Panc1 (cell line): ENCODE measurements around the gene CDK5RAP2. TPM values are rescaled to one million over a fixed set of nuclear protein-coding genes. Genes with fewer than 3 reads are reported as not detected.

Experiments
- ATAC-seq: fragments of 200-7000 bp; cut with Tn5 transposase; 2 replicates; pipeline ENCODE4 v1.9.1; 2020; ENCODE audit warnings: mild to moderate bottlenecking, moderate library complexity
- BruUV-seq: library from RNA; stranded (reverse); fragments of 400-500 nt; replicated peaks from 2 replicates; lab custom pipeline; 2021; lab: Mats Ljungman, UMichigan
- CTCF ChIA-PET: fragments of 300-600 bp; sonication (Branson Sonifier 250); formaldehyde crosslinking; loops from one replicate; lab custom pipeline; 2022; ENCODE audit warnings: antibody characterized with exemption; lab: Charles Lee
- POLR2A ChIA-PET: fragments of 300-600 bp; sonication (Branson Sonifier 250); formaldehyde crosslinking; loops from one replicate; lab custom pipeline; 2022; ENCODE audit warnings: antibody characterized with exemption; lab: Charles Lee
- DNase-seq: peaks from one replicate; pipeline ENCODE4 v3.0.0-alpha.2; 2010; ENCODE audit warnings: low read depth, low spot score
- H3K27ac ChIP-seq: 2 replicates; pipeline ENCODE4 v1.5.1; 2011; ENCODE audit warnings: mild to moderate bottlenecking, low read length, inconsistent platforms
- H3K27me3 ChIP-seq: fragments of 200-500 bp; sonication (Bioruptor generic); 2 replicates; pipeline ENCODE4 v1.6.0; 2014; ENCODE audit warnings: low read length, inconsistent platforms; ENCODE audit not compliant: control insufficient read depth, insufficient read depth
- H3K36me3 ChIP-seq: fragments of 200-500 bp; sonication (Bioruptor generic); 2 replicates; pipeline ENCODE4 v1.5.1; 2014; ENCODE audit warnings: inconsistent platforms, mild to moderate bottlenecking, low read length, moderate library complexity; ENCODE audit not compliant: control insufficient read depth, insufficient read depth
- H3K4me1 ChIP-seq: 2 replicates; pipeline ENCODE4 v1.5.1; 2011; ENCODE audit warnings: inconsistent platforms, mild to moderate bottlenecking, low read length, moderate library complexity; ENCODE audit not compliant: control insufficient read depth, insufficient read depth
- H3K4me3 ChIP-seq, 2 experiments: 2 replicates each; pipeline ENCODE4 v1.5.1; 2011 to 2012; ENCODE audit warnings: low read depth in 2 of 2, low read length in 2 of 2, mild to moderate bottlenecking in 2 of 2, inconsistent platforms in 1 of 2, moderate library complexity in 1 of 2
- H3K9me3 ChIP-seq: fragments of 200-500 bp; sonication (Bioruptor generic); 2 replicates; pipeline ENCODE4 v1.5.1; 2014; ENCODE audit warnings: low read depth, mild to moderate bottlenecking, inconsistent platforms, low read length, moderate library complexity; ENCODE audit not compliant: control insufficient read depth, insufficient read depth
- CTCF ChIP-seq: fragments of 450-650 bp; IDR thresholded peaks from 2 replicates; pipeline ENCODE4 v1.5.1; 2017; ENCODE audit warnings: mild to moderate bottlenecking
- POLR2AphosphoS5 ChIP-seq: IDR thresholded peaks from 2 replicates; pipeline ENCODE4 v1.6.1; 2012; ENCODE audit warnings: mild to moderate bottlenecking, low read depth, low read length, moderate library complexity
- REST ChIP-seq, 2 experiments: IDR thresholded peaks; 2 replicates each; pipeline ENCODE4 v1.6.1; 2011 to 2012; ENCODE audit warnings: low read depth in 2 of 2, control low read depth in 1 of 2, low read length in 1 of 2, mild to moderate bottlenecking in 1 of 2, moderate library complexity in 1 of 2; ENCODE audit not compliant: insufficient read depth in 1 of 2
- SIN3A ChIP-seq: IDR thresholded peaks from 2 replicates; pipeline ENCODE4 v1.6.1; 2012; ENCODE audit warnings: low read depth, mild to moderate bottlenecking, low read length, moderate library complexity, borderline replicate concordance; ENCODE audit not compliant: insufficient read depth
- TCF7L2 ChIP-seq: IDR thresholded peaks from 2 replicates; pipeline ENCODE4 v1.6.1; 2011; ENCODE audit warnings: mild to moderate bottlenecking, low read depth, low read length, inconsistent platforms
- in situ Hi-C: cut with HindIII; loops from 2 replicates; pipeline ENCODE4 v1.10.0; 2016; ENCODE audit warnings: low sequenced_read_pairs, low pct_unique_long_range_greater_than_20kb
- intact Hi-C: fragments of 100-400 bp; cut with micrococcal nuclease; formaldehyde crosslinking; loops from one replicate; pipeline ENCODE4 v1.10.0; 2022; ENCODE audit not compliant: unreplicated experiment
- total RNA-seq: library from RNA; stranded (reverse); gene quantifications from one replicate; pipeline ENCODE4 v1.2.1, GENCODE V29; 2021; ENCODE audit not compliant: unreplicated experiment

Gene CDK5RAP2
- total RNA-seq, 1 experiment from 2014 or later = 47.7 TPM

- intact Hi-C loops = no loop called here
- BruUV-seq = no TSS peak
- H3K4me1 ChIP-seq = no peaks in the 10 kb centered on the region
- no peak for DNase-seq
- in situ Hi-C loops = no loop called here
- H3K36me3 ChIP-seq = no peaks in the 10 kb centered on the region
- TF ChIP-seq REST (IDR thresholded peaks at IDR 0.05; ENCODE audit: insufficient read depth in 1 of 2, low read depth in 2 of 2, low read length in 1 of 2) (no peak), CTCF (no peak), POLR2AphosphoS5 (no peak), TCF7L2 (no peak), SIN3A (no peak)
- H3K4me3 ChIP-seq = no peak overlapping the region
- H3K9me3 ChIP-seq = no peaks in the 10 kb centered on the region
- ChIA-PET POLR2A (no interaction called here), CTCF (no interaction called here)
- H3K27me3 ChIP-seq = no peaks in the 10 kb centered on the region
- no peak for ATAC-seq
- no peak overlapping the region for H3K27ac ChIP-seq
Measured at GRCh38 chr9:120484162-120484561, 95.8 kb downstream of the CDK5RAP2 start.

DNA sequence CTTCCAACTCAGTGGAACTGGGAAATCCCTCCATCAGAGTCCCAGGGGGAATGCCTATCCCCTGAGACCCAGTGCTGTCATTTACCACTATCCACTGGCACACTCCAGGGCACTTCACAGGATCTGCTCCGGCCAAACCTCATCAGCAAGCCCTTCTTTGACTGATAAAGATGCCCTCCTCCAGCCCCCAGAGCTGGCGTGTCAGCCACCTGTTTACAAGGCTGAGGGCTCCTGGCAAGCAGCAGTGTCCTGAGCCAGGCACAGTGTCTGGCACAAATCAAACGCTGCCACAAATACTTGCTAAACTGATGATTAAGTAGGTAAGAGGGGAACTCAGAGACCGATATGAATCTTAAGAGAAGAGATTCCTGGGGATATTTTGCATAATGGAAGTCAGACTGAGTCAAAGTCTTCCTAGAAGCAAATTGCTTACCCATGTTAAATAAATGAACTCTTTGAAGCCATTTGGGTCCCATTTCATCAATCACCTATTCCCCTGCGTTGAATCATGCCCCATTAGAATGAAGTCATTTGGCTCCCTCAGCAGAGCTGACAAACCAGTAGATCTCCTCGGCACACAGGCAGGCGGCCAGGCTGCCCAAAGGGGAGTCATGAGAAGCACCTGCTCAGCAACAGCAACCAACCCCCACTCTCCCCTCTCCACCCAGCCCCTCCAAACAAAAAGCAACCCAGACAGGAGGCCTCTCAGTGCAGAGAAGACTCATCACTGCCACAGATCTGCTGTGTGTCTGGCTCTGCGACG lies 97.4 kb downstream of the CDK5RAP2 start:
- CTCF ChIA-PET = no interaction called here
- DNase-seq (no peak), ATAC-seq (no peak)
- no peaks in the 10 kb centered on the region for H3K4me1 ChIP-seq
- intact Hi-C loops (no loop called here), in situ Hi-C loops (no loop called here)
- BruUV-seq = no TSS peak
- H3K9me3 ChIP-seq = no peaks in the 10 kb centered on the region
- no peaks in the 10 kb centered on the region for H3K27me3 ChIP-seq
- TF ChIP-seq REST (IDR thresholded peaks at IDR 0.05; ENCODE audit: insufficient read depth in 1 of 2, low read depth in 2 of 2, low read length in 1 of 2) = no peak
- POLR2A ChIA-PET = no interaction called here
- no peak overlapping the region for H3K27ac ChIP-seq
- peaks cover 2% of the 10 kb centered on the region; the same call in 1 of the 2 replicates for H3K36me3 ChIP-seq
- H3K4me3 ChIP-seq = no peak overlapping the region
